GM12865 (cell line): ENCODE measurements around the gene OR7A5.
"Not testable (repeated sequence)": the region's sequence is repeated elsewhere in the genome, so short reads cannot be mapped to it uniquely, and the experiment has no call there.

Source experiments
- DNase-seq: peaks from one replicate; pipeline ENCODE4 v3.0.0; 2010; ENCODE audit warnings: low read depth
- H3K4me3 ChIP-seq: 2 replicates; pipeline ENCODE4 v1.5.1; 2011; ENCODE audit warnings: mild to moderate bottlenecking, low read depth, low read length, control low read depth
- CTCF ChIP-seq: IDR thresholded peaks from 2 replicates; pipeline ENCODE4 v1.5.1; 2011; ENCODE audit warnings: low read length, control low read depth, low read depth, inconsistent platforms; ENCODE audit not compliant: insufficient read depth; ENCODE audit errors: missing control alignments

Gene OR7A5

GRCh38 chr19:14809272-14810057 lies 25.5 kb downstream of the OR7A5 start:
- TF ChIP-seq CTCF = no peak
- H3K4me3 ChIP-seq = no peak overlapping the region
- DNase-seq = no peak

- no peak overlapping the region for H3K4me3 ChIP-seq
- TF ChIP-seq CTCF = no peak
- no peak for DNase-seq
Observed at GRCh38 chr19:14804765-14805164, 30.2 kb downstream of the OR7A5 start.

- no peak overlapping the region for H3K4me3 ChIP-seq
- no peak for TF ChIP-seq CTCF
- DNase-seq = no peak
Observed at GRCh38 chr19:14798760-14799159, 36.2 kb downstream of the OR7A5 start.

- no peak for TF ChIP-seq CTCF
- no peak for DNase-seq
- H3K4me3 ChIP-seq = no peak overlapping the region
Observed at GRCh38 chr19:14796021-14796420, 39.0 kb downstream of the OR7A5 start.

GRCh38 chr19:14795078-14795721 lies 39.8 kb downstream of the OR7A5 start:
- no peak overlapping the region for H3K4me3 ChIP-seq
- no peak for DNase-seq
- no peak for TF ChIP-seq CTCF

GRCh38 chr19:14792250-14792649 lies 42.7 kb downstream of the OR7A5 start:
- not testable (repeated sequence) for DNase-seq, H3K4me3 ChIP-seq

- peak; percentile 89 for TF ChIP-seq CTCF
- peak; percentile 38 for DNase-seq
- H3K4me3 ChIP-seq = no peak overlapping the region
Observed at GRCh38 chr19:14786421-14786851, 48.5 kb downstream of the OR7A5 start.

- H3K4me3 ChIP-seq = not testable (repeated sequence)
- peak; percentile 61 for DNase-seq
Observed at GRCh38 chr19:14785102-14785793, 49.7 kb downstream of the OR7A5 start.

- DNase-seq = peak; percentile 72
- not testable (repeated sequence) for H3K4me3 ChIP-seq
Observed at GRCh38 chr19:14784730-14785101, 50.3 kb downstream of the OR7A5 start.

GRCh38 chr19:14783410-14783998 lies 51.5 kb downstream of the OR7A5 start:
- DNase-seq, H3K4me3 ChIP-seq: not testable (repeated sequence)
